AG20443 (cell line): ENCODE measurements around the gene SHTN1.

ENCODE experiments used
- DNase-seq: peaks from one replicate; pipeline ENCODE4 v3.0.0; 2012; ENCODE audit warnings: low spot score, mixed read lengths

The SHTN1 gene

DNA sequence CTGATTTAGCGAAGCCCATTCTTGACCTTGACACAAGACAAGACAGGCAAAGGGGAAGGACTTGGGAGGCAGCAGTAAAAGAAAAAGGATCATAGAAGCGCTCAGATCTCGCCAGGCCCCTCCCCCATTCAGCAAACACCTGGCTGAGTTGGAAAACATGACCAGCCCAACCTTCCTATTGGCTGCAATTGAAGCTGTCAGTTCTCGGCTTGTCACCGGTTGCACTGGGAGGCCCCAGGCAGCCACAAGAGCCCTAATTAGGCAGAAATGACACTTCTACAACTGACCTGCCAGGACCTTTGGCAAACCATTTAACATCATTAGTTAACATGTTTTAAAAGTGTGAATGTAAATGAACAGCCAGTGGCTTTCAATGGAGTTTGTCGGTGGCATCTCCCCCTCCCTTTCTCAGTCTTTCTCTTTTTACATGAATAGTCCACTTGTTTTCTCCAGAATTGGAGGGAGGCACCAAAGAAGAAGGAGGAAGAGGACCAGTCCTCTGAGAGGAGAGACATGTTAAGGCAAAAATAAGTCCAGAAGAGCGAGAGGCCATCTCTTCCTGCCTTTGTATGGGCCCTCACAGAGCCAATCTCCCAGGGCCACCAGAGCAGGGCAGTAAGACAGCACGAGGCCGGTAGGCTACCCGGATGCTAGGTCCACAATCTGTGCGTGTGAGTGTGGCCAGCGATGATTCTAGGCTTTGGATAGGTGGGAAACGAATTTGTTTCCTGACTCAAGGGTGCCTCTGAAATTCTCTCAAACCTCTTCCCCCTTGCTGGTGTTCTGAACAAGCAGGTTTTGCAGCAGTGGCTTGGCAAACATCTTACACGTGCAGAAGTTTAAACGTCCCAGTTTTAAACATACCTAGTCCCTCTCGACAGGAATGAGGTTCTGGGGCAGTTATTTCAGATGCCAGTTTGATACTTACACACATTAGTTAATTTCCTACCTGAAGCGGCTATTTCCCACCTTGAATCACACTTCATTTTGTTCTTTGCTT, 170.7 kb downstream of the SHTN1 start:
- no peak for DNase-seq

DNA sequence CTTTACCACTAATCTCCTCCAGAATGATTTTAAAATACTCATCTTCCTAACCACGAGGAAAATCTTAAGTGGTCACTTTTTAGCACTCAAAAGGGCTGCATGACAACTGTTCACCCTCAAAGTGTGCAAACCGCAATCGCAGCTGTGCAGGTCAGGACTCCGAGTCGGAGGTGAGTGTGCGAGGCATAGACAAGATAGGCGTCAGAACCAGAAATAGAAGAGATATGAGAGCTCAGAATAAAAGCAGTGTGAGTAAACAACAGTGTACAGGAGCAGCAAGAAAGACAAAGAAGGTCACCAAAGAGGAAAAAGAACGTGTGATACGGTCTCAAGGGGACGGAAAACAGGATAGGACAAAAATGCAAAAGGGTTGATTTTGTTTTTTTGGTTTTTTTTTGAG, 173.2 kb downstream of the SHTN1 start:
- DNase-seq: no peak
